ENCODE data around the gene PLCG2.

- TF ChIP-seq CTCF (IDR thresholded peaks at IDR 0.05) (no peak), POLR2A (IDR thresholded peaks at IDR 0.05) (no peak)
Measured at GRCh38 chr16:81826523-81826922, 47.4 kb downstream of the PLCG2 start.
